ENCODE measurements around the gene PIP4K2A. TPM values are rescaled to one million over a fixed set of nuclear protein-coding genes. Genes with fewer than 3 reads are reported as not detected.

PIP4K2A gene
- total RNA-seq, 1 experiment from 2014 or later = 20.2 TPM

DNA sequence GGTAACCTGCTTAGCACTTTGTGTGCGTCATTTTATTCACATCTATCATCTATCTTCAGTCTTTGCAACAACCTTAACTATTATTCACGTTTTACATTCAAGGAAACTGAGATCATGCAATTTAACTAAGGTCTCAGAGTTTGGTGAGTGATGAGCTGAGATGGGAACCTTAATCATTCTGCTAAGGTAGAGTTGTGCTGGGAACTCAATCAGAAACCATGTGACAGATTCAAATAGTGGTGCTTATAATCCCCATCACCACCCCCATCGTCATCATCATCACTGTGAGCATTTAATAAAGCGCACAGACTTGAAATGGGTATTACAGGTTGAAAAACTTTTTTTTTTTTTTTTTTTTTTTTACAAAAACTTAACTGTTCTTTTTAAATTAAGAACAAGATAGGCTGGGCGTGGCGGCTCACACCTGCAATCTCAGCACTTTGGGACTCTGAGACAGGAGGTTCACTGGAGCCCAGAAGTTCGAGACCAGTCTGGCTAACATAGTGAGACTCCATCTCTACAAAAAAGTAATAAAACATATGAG is 160.9 kb downstream of the PIP4K2A start:
- no peak for DNase-seq
- intact Hi-C loops (cut with micrococcal nuclease) = loop anchor here (5.0 kb wide), 1 partner anchor 116 kb away; no protein-coding TSS in a partner anchor
- no TSS peak for BruUV-seq (replicated peaks)

GRCh38 chr10:22552888-22553378 is 161.4 kb downstream of the PIP4K2A start:
- Histone ChIP-seq H4K20me1 (ENCODE audit: low read length) (no peaks in the 10 kb centered on the region), H2AFZ (ENCODE audit: low read length) (no peak overlapping the region), H3K36me3 (ENCODE audit: low read depth, low read length) (0 out of 2 replicates have a peak, but pooled peaks cover 4% of the 10 kb centered on the region), H3F3A (ENCODE audit: low read length, unreplicated experiment) (no peaks in the 10 kb centered on the region), H3K9me2 (replicated peaks; ENCODE audit: low read length) (no peaks in the 10 kb centered on the region), H3K4me2 (ENCODE audit: low read length) (no peak overlapping the region), H3K4me3 (ENCODE audit: low read length) (no peak overlapping the region), H3K79me2 (ENCODE audit: low read length) (no peaks in the 10 kb centered on the region), H3K4me1 (ENCODE audit: insufficient read depth, low read length) (no peaks in the 10 kb centered on the region; the same call in 1 of the 2 replicates), H3K9me3 (ENCODE audit: low read length) (no peaks in the 10 kb centered on the region), H3K27ac (ENCODE audit: low read length) (no peak overlapping the region), H3K27me3 (ENCODE audit: low read length) (no peaks in the 10 kb centered on the region), H3K9ac (ENCODE audit: low read length) (no peak overlapping the region)
- ATAC-seq (peak; percentile 66), DNase-seq (peak; percentile 18)
- intact Hi-C loops (cut with micrococcal nuclease) = loop anchor here (5.0 kb wide), 1 partner anchor 116 kb away; no protein-coding TSS in a partner anchor
- POLR2A ChIA-PET (ENCODE audit: unreplicated experiment) = no interaction called here
- no TSS peak for BruUV-seq (replicated peaks)
- TF ChIP-seq EZH2phosphoT487 (IDR thresholded peaks at IDR 0.05; ENCODE audit: borderline replicate concordance, low read length) = no peak
- no peak for TF ChIP-seq CTCF (conservative IDR thresholded peaks at IDR 0.05; ENCODE audit: low read depth, low read length)
- TF ChIP-seq EZH2 (IDR thresholded peaks at IDR 0.05; ENCODE audit: low read length, unreplicated experiment) = no peak
- CTCF ChIA-PET = no interaction called here

More for the DNA sequence above, 160.9 kb downstream of the PIP4K2A start:
- no peak overlapping the region for H3K4me2 ChIP-seq (ENCODE audit: low read length)
- H3K4me3 ChIP-seq (ENCODE audit: low read length) = no peak overlapping the region
- ChIA-PET CTCF (no interaction called here), POLR2A (ENCODE audit: unreplicated experiment) (no interaction called here)
- ATAC-seq = no peak
- H4K20me1 ChIP-seq (ENCODE audit: low read length) = no peaks in the 10 kb centered on the region
- no peaks in the 10 kb centered on the region for H3K27me3 ChIP-seq (ENCODE audit: low read length)
- H3K36me3 ChIP-seq (ENCODE audit: low read depth, low read length) = 0 out of 2 replicates have a peak, but pooled peaks cover 4% of the 10 kb centered on the region
- no peak overlapping the region for H3K27ac ChIP-seq (ENCODE audit: low read length)
- no peaks in the 10 kb centered on the region for H3K9me2 ChIP-seq (replicated peaks; ENCODE audit: low read length)
- no peaks in the 10 kb centered on the region for H3F3A ChIP-seq (ENCODE audit: low read length, unreplicated experiment)
- no peak overlapping the region for H2AFZ ChIP-seq (ENCODE audit: low read length)
- H3K4me1 ChIP-seq (ENCODE audit: insufficient read depth, low read length) = no peaks in the 10 kb centered on the region; the same call in 1 of the 2 replicates
- H3K79me2 ChIP-seq (ENCODE audit: low read length) = no peaks in the 10 kb centered on the region
- TF ChIP-seq EZH2 (IDR thresholded peaks at IDR 0.05; ENCODE audit: low read length, unreplicated experiment) (no peak), EZH2phosphoT487 (IDR thresholded peaks at IDR 0.05; ENCODE audit: borderline replicate concordance, low read length) (no peak)
- H3K9me3 ChIP-seq (ENCODE audit: low read length) = no peaks in the 10 kb centered on the region
- no peak overlapping the region for H3K9ac ChIP-seq (ENCODE audit: low read length)

GRCh38 chr10:22551681-22552365 is 162.6 kb downstream of the PIP4K2A start:
- TF ChIP-seq EZH2 (IDR thresholded peaks at IDR 0.05; ENCODE audit: low read length, unreplicated experiment) (no peak), CTCF (conservative IDR thresholded peaks at IDR 0.05; ENCODE audit: low read depth, low read length) (no peak), EZH2phosphoT487 (IDR thresholded peaks at IDR 0.05; ENCODE audit: borderline replicate concordance, low read length) (no peak)
- H2AFZ ChIP-seq (ENCODE audit: low read length) = no peak overlapping the region
- no peak overlapping the region for H3K27ac ChIP-seq (ENCODE audit: low read length)
- H3K4me3 ChIP-seq (ENCODE audit: low read length) = no peak overlapping the region
- no peaks in the 10 kb centered on the region for H3F3A ChIP-seq (ENCODE audit: low read length, unreplicated experiment)
- H4K20me1 ChIP-seq (ENCODE audit: low read length) = no peaks in the 10 kb centered on the region
- H3K79me2 ChIP-seq (ENCODE audit: low read length) = no peaks in the 10 kb centered on the region
- no peaks in the 10 kb centered on the region; the same call in 1 of the 2 replicates for H3K4me1 ChIP-seq (ENCODE audit: insufficient read depth, low read length)
- H3K36me3 ChIP-seq (ENCODE audit: low read depth, low read length) = 0 out of 2 replicates have a peak, but pooled peaks cover 4% of the 10 kb centered on the region
- H3K9me2 ChIP-seq (replicated peaks; ENCODE audit: low read length) = no peaks in the 10 kb centered on the region
- ATAC-seq = no peak
- DNase-seq = no peak
- intact Hi-C loops (cut with micrococcal nuclease) = loop anchor here (5.0 kb wide), 1 partner anchor 115 kb away; no protein-coding TSS in a partner anchor
- H3K9me3 ChIP-seq (ENCODE audit: low read length) = no peaks in the 10 kb centered on the region
- H3K27me3 ChIP-seq (ENCODE audit: low read length) = no peaks in the 10 kb centered on the region
- no TSS peak for BruUV-seq (replicated peaks)
- no peak overlapping the region for H3K4me2 ChIP-seq (ENCODE audit: low read length)
- H3K9ac ChIP-seq (ENCODE audit: low read length) = no peak overlapping the region
- ChIA-PET CTCF (no interaction called here), POLR2A (ENCODE audit: unreplicated experiment) (no interaction called here)

Measured in PC-3 (cell line).